LHCN-M2 (cell line): ENCODE measurements around the gene ELOVL7. TPM values are rescaled to one million over a fixed set of nuclear protein-coding genes. Genes with fewer than 3 reads are reported as not detected.
"Not testable (repeated sequence)": the region's sequence is repeated elsewhere in the genome, so short reads cannot be mapped to it uniquely, and the experiment has no call there.

Experiments
- DNase-seq: peaks from one replicate; pipeline ENCODE4 v3.0.0-alpha.2; 2012; ENCODE audit warnings: low read depth
- total RNA-seq: library from RNA; depleted of rRNA; stranded (reverse); fragments of >200 nt; gene quantifications from 2 replicates; pipeline ENCODE4 v1.2.3, GENCODE V29; 2014; rRNA removed

Gene ELOVL7
- total RNA-seq, 1 experiment from 2014 or later: not detected

- not testable (repeated sequence) for DNase-seq
Measured at GRCh38 chr5:60715201-60715928, 128.7 kb downstream of the ELOVL7 start.

GRCh38 chr5:60712950-60713349 lies 131.1 kb downstream of the ELOVL7 start:
- no peak for DNase-seq

- DNase-seq: not testable (repeated sequence)
Measured at GRCh38 chr5:60711892-60712291, 132.2 kb downstream of the ELOVL7 start.

- DNase-seq: no peak
Measured at GRCh38 chr5:60710362-60710761, 133.7 kb downstream of the ELOVL7 start.

- DNase-seq: no peak
Measured at GRCh38 chr5:60705144-60705543, 138.9 kb downstream of the ELOVL7 start.

GRCh38 chr5:60703944-60704343 lies 140.1 kb downstream of the ELOVL7 start:
- DNase-seq: no peak

Other genes starting within 250 kb of the ELOVL7 start
- 19.7 and 20.9 TPM in 2 replicates for gene DEPDC1B, start 144.1 kb downstream of the ELOVL7 start, total RNA-seq
- gene ERCC8, start 100.8 kb upstream of the ELOVL7 start, total RNA-seq: 24.0 and 29.5 TPM in 2 replicates
- 35.0 and 36.5 TPM in 2 replicates for gene NDUFAF2, start 100.9 kb upstream of the ELOVL7 start, total RNA-seq